IMR-90 (cell line): ENCODE measurements around the gene LDLRAD3. TPM values are rescaled to one million over a fixed set of nuclear protein-coding genes. Genes with fewer than 3 reads are reported as not detected.

Experiments used
- ATAC-seq: fragments of 200-7000 bp; cut with Tn5 transposase; 2 replicates; pipeline ENCODE4 v1.9.1; 2020; ENCODE audit warnings: low read depth, mild to moderate bottlenecking, moderate library complexity
- BruUV-seq: library from RNA; stranded (reverse); fragments of 400-500 nt; replicated peaks from 2 replicates; lab custom pipeline; 2021; lab: Mats Ljungman, UMichigan
- CTCF ChIA-PET: fragments of 300-600 bp; formaldehyde crosslinking; extraction: SDS; loops from one replicate; lab custom pipeline; 2021; ENCODE audit warnings: antibody characterized with exemption; lab: Yijun Ruan, JAX
- POLR2A ChIA-PET: fragments of 300-600 bp; sonication (Branson Sonifier 250); formaldehyde crosslinking; loops from one replicate; lab custom pipeline; 2022; ENCODE audit warnings: antibody characterized with exemption; ENCODE audit not compliant: unreplicated experiment; lab: Charles Lee
- DNase-seq: peaks from one replicate; pipeline ENCODE4 v3.0.0; 2013
- H2AFZ ChIP-seq: replicated peaks from 2 replicates; pipeline ENCODE3; 2013; ENCODE audit warnings: low read length, mild to moderate bottlenecking; ENCODE audit not compliant: poor library complexity
- H2AK5ac ChIP-seq: 2 replicates; pipeline ENCODE4 v1.6.1; 2013; ENCODE audit warnings: low read depth, low read length, inconsistent platforms
- H2AK9ac ChIP-seq: replicated peaks from 2 replicates; pipeline ENCODE3; 2013; ENCODE audit warnings: mild to moderate bottlenecking, low read depth, low read length, moderate library complexity; ENCODE audit not compliant: poor library complexity
- H2BK120ac ChIP-seq: 2 replicates; pipeline ENCODE4 v1.6.1; 2013; ENCODE audit warnings: low read depth, low read length, inconsistent platforms
- H2BK15ac ChIP-seq: 3 replicates; pipeline ENCODE4 v1.6.1; 2013; ENCODE audit warnings: low read depth, low read length, inconsistent platforms
- H2BK20ac ChIP-seq: 2 replicates; pipeline ENCODE4 v1.6.1; 2013; ENCODE audit warnings: low read depth, mild to moderate bottlenecking, inconsistent platforms, low read length, moderate library complexity
- H2BK5ac ChIP-seq: 2 replicates; pipeline ENCODE4 v1.6.1; 2013; ENCODE audit warnings: mild to moderate bottlenecking, low read depth, low read length, inconsistent platforms; ENCODE audit not compliant: poor library complexity, severe bottlenecking
- H3K14ac ChIP-seq: replicated peaks from 2 replicates; pipeline ENCODE4 v1.6.1; 2013; ENCODE audit warnings: low read depth, low read length, inconsistent platforms
- H3K18ac ChIP-seq: 2 replicates; pipeline ENCODE4 v1.6.1; 2013; ENCODE audit warnings: low read depth, low read length, control low read depth
- H3K23ac ChIP-seq: 2 replicates; pipeline ENCODE4 v1.6.1; 2013; ENCODE audit warnings: low read depth, low read length, inconsistent platforms
- H3K27ac ChIP-seq: 2 replicates; pipeline ENCODE4 v1.5.1; 2013; ENCODE audit warnings: mild to moderate bottlenecking, control low read depth, low read length; ENCODE audit not compliant: insufficient read depth
- H3K27me3 ChIP-seq: 2 replicates; pipeline ENCODE4 v1.6.1; 2013; ENCODE audit warnings: low read length; ENCODE audit not compliant: control insufficient read depth, insufficient read depth
- H3K36me3 ChIP-seq: 2 replicates; pipeline ENCODE4 v1.6.1; 2013; ENCODE audit warnings: low read length, mixed read lengths; ENCODE audit not compliant: control insufficient read depth, insufficient read depth
- H3K4ac ChIP-seq: 2 replicates; pipeline ENCODE4 v1.6.1; 2013; ENCODE audit warnings: low read depth, low read length, inconsistent platforms
- H3K4me1 ChIP-seq: 2 replicates; pipeline ENCODE4 v1.6.1; 2013; ENCODE audit warnings: low read length, mixed read lengths; ENCODE audit not compliant: control insufficient read depth, insufficient read depth
- H3K4me2 ChIP-seq: 2 replicates; pipeline ENCODE4 v1.6.1; 2013; ENCODE audit warnings: low read depth, mild to moderate bottlenecking, control low read depth, low read length, moderate library complexity
- H3K4me3 ChIP-seq: 2 replicates; pipeline ENCODE4 v1.5.1; 2013; ENCODE audit warnings: low read depth, mild to moderate bottlenecking, control low read depth, low read length, moderate library complexity; ENCODE audit not compliant: insufficient read depth
- H3K56ac ChIP-seq: 2 replicates; pipeline ENCODE4 v1.6.1; 2013; ENCODE audit warnings: low read length, inconsistent platforms; ENCODE audit not compliant: insufficient read depth; ENCODE audit errors: extremely low read depth
- H3K79me1 ChIP-seq, 2 experiments: 2 replicates each; pipeline ENCODE4 v1.6.1; 2013; ENCODE audit warnings: low read length in 2 of 2, inconsistent platforms in 1 of 2, low read depth in 1 of 2
- H3K9ac ChIP-seq: 2 replicates; pipeline ENCODE4 v1.6.1; 2013; ENCODE audit warnings: low read depth, low read length, control low read depth
- H3K9me1 ChIP-seq: 2 replicates; pipeline ENCODE4 v1.6.1; 2013; ENCODE audit warnings: low read length, inconsistent platforms; ENCODE audit not compliant: insufficient read depth
- H3K9me3 ChIP-seq: 2 replicates; pipeline ENCODE4 v1.6.1; 2013; ENCODE audit warnings: low read length; ENCODE audit not compliant: control insufficient read depth, insufficient read depth
- H4K20me1 ChIP-seq: 2 replicates; pipeline ENCODE4 v1.6.1; 2013; ENCODE audit warnings: low read length, inconsistent platforms; ENCODE audit not compliant: insufficient read depth
- H4K5ac ChIP-seq: 2 replicates; pipeline ENCODE4 v1.6.1; 2013; ENCODE audit warnings: mild to moderate bottlenecking, low read depth, low read length, control low read depth
- H4K8ac ChIP-seq, 2 experiments: 2 replicates each; pipeline ENCODE4 v1.6.1; 2013; ENCODE audit warnings: low read depth in 2 of 2, low read length in 2 of 2, control low read depth in 1 of 2, inconsistent platforms in 1 of 2
- H4K91ac ChIP-seq: 2 replicates; pipeline ENCODE4 v1.6.1; 2013; ENCODE audit warnings: low read depth, low read length, inconsistent platforms; ENCODE audit not compliant: insufficient read depth
- BHLHE40 ChIP-seq: fragments of 150-350 bp; IDR thresholded peaks from 2 replicates; pipeline ENCODE4 v1.6.1; 2016; ENCODE audit warnings: mild to moderate bottlenecking, low read depth, low read length
- CEBPB ChIP-seq: IDR thresholded peaks from 2 replicates; pipeline ENCODE4 v1.6.1; 2012; ENCODE audit warnings: low read depth, low read length, improper control_type of control experiment
- CHD1 ChIP-seq: IDR thresholded peaks from 2 replicates; pipeline ENCODE4 v1.6.1; 2012; ENCODE audit warnings: low read depth, low read length, improper control_type of control experiment
- FOS ChIP-seq: fragments of 150-350 bp; IDR thresholded peaks from 2 replicates; pipeline ENCODE4 v1.6.1; 2016; ENCODE audit warnings: low read depth, low read length
- MAFK ChIP-seq: IDR thresholded peaks from 2 replicates; pipeline ENCODE4 v1.6.1; 2012; ENCODE audit warnings: low read depth, low read length, improper control_type of control experiment
- MAZ ChIP-seq: IDR thresholded peaks from 2 replicates; pipeline ENCODE4 v1.6.1; 2012; ENCODE audit warnings: low read depth, mild to moderate bottlenecking, low read length, improper control_type of control experiment, moderate library complexity, borderline replicate concordance
- MXI1 ChIP-seq: IDR thresholded peaks from 2 replicates; pipeline ENCODE4 v1.6.1; 2012; ENCODE audit warnings: low read depth, mild to moderate bottlenecking, low read length, moderate library complexity, borderline replicate concordance
- NFE2L2 ChIP-seq: fragments of 150-350 bp; IDR thresholded peaks from 2 replicates; pipeline ENCODE4 v1.6.1; 2016; ENCODE audit warnings: low read depth, mild to moderate bottlenecking, low read length
- POLR2A ChIP-seq: IDR thresholded peaks from 2 replicates; pipeline ENCODE4 v1.6.1; 2012; ENCODE audit warnings: mild to moderate bottlenecking, low read depth, low read length
- RAD21 ChIP-seq: IDR thresholded peaks from 2 replicates; pipeline ENCODE4 v1.6.1; 2012; ENCODE audit warnings: low read length, improper control_type of control experiment
- RCOR1 ChIP-seq: IDR thresholded peaks from 2 replicates; pipeline ENCODE4 v1.6.1; 2012; ENCODE audit warnings: mild to moderate bottlenecking, low read length, improper control_type of control experiment; ENCODE audit not compliant: insufficient replicate concordance
- RFX5 ChIP-seq: IDR thresholded peaks from 2 replicates; pipeline ENCODE4 v1.8.0; 2012; ENCODE audit warnings: low read depth, mild to moderate bottlenecking, low read length, moderate library complexity
- SMC3 ChIP-seq: fragments of 150-350 bp; IDR thresholded peaks from 2 replicates; pipeline ENCODE4 v1.6.1; 2016; ENCODE audit warnings: low read depth, mild to moderate bottlenecking, antibody characterized with exemption, low read length, moderate library complexity
- WGBS, 2 experiments: methylation state at CpG; one replicate each; pipeline versions ENCODE4 v1.1.5 to v1.1.7; 2013; ENCODE audit warnings: missing lambda C conversion rate in 2 of 2; ENCODE audit not compliant: insufficient read length in 1 of 2; ENCODE audit errors: extremely low coverage in 2 of 2; 5-methylcytosine and 5-hydroxymethylcytosine counted together
- dilution Hi-C: fragments of 300-500 bp; cut with HindIII; formaldehyde crosslinking; loops from one replicate; pipeline ENCODE4 v1.14.3; 2018; ENCODE audit warnings: low sequenced_read_pairs; ENCODE audit not compliant: unreplicated experiment
- in situ Hi-C: fragments of 300-500 bp; cut with MboI; formaldehyde crosslinking; loops from 3 replicates; pipeline ENCODE4 v1.14.3; 2019; ENCODE audit warnings: low sequenced_read_pairs, inconsistent platforms, mixed read lengths
- intact Hi-C: fragments of 100-400 bp; cut with micrococcal nuclease; formaldehyde crosslinking; loops from 2 replicates; pipeline ENCODE4 v1.10.0; 2022
- polyA plus RNA-seq, 3 experiments: library from polyadenylated mRNA; depleted of rRNA; stranded (reverse); fragments of >200 nt; gene quantifications; 2 replicates each; pipeline ENCODE4 v1.2.3, GENCODE V29; 2012; ENCODE audit warnings: low replicate concordance in 1 of 3
- total RNA-seq: library from RNA; depleted of rRNA; stranded (reverse); fragments of >200 nt; gene quantifications from 2 replicates; pipeline ENCODE4 v1.2.3, GENCODE V29; 2012
- TF ChIP-seq, protein P1 (sequence below): fragments of 150-350 bp; IDR thresholded peaks from 2 replicates; pipeline ENCODE4 v1.6.1; 2017; ENCODE audit warnings: mild to moderate bottlenecking, antibody characterized with exemption, low read length, low read depth
- TF ChIP-seq, protein P2 (sequence below): conservative IDR thresholded peaks from 2 replicates; pipeline ENCODE4 v1.5.1; 2012; ENCODE audit warnings: mild to moderate bottlenecking, low read depth, low read length, improper control_type of control experiment
- TF ChIP-seq, protein P3 (sequence below): fragments of 150-350 bp; IDR thresholded peaks from 2 replicates; pipeline ENCODE4 v1.6.1; 2016; ENCODE audit warnings: low read depth, mild to moderate bottlenecking, low read length, moderate library complexity, borderline replicate concordance

LDLRAD3 gene
- total and polyA plus RNA-seq, 2 of the 4 experiments (the other 2 are of a cell fraction) = 2.7 to 6.4 TPM

DNA sequence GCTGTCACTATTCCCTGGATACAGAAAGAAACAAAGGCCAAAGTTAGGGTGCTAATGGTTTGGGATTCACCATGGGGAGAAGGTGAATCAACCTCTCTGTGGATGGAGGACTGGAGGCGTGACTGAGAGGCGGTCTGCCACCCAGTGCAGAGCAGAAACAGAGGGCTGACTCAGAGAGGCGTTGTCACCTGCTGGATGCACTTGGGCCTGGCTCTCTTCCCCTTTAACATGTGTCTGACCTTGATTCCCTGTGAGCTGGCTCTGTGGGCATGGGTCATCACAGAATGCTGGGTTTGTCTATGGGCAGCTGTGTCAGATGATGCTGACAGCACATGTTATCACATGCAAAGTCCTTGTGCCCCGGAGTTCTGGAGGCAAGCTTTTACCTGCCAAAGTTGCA is 75.9 kb downstream of the LDLRAD3 start:
- no peak for DNase-seq
- H2BK120ac ChIP-seq = no peak overlapping the region
- no peak overlapping the region for H3K9ac ChIP-seq
- no peak overlapping the region for H3K56ac ChIP-seq
- H2AK9ac ChIP-seq = peak overlapping the region; percentile 17
- no peak overlapping the region for H3K4me2 ChIP-seq
- H3K23ac ChIP-seq = no peak overlapping the region
- peaks cover 3% of the 10 kb centered on the region; the same call in 1 of the 2 replicates for H3K4me1 ChIP-seq
- no peaks in the 10 kb centered on the region for H4K20me1 ChIP-seq
- dilution Hi-C loops (no loop called here), intact Hi-C loops (no loop called here), in situ Hi-C loops (no loop called here)
- H2BK15ac ChIP-seq = no peak overlapping the region
- no peak for ATAC-seq
- no peak overlapping the region for H2BK20ac ChIP-seq
- H3K9me3 ChIP-seq = no peaks in the 10 kb centered on the region
- no peak overlapping the region for H4K5ac ChIP-seq
- no peak overlapping the region for H4K91ac ChIP-seq
- TF ChIP-seq POLR2A = no peak
- no peak for TF ChIP-seq RFX5
- TF ChIP-seq CHD1 = no peak
- TF ChIP-seq SMC3 = no peak
- TF ChIP-seq MAZ = no peak
- no peak for TF ChIP-seq RCOR1
- no peak for TF ChIP-seq FOS
- TF ChIP-seq MAFK = no peak
- no peak for TF ChIP-seq BHLHE40
- TF ChIP-seq CEBPB = no peak
- TF ChIP-seq, protein P1, sequence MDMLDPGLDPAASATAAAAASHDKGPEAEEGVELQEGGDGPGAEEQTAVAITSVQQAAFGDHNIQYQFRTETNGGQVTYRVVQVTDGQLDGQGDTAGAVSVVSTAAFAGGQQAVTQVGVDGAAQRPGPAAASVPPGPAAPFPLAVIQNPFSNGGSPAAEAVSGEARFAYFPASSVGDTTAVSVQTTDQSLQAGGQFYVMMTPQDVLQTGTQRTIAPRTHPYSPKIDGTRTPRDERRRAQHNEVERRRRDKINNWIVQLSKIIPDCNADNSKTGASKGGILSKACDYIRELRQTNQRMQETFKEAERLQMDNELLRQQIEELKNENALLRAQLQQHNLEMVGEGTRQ = no peak
- TF ChIP-seq NFE2L2 = no peak
- TF ChIP-seq MXI1 = no peak
- TF ChIP-seq, protein P2, sequence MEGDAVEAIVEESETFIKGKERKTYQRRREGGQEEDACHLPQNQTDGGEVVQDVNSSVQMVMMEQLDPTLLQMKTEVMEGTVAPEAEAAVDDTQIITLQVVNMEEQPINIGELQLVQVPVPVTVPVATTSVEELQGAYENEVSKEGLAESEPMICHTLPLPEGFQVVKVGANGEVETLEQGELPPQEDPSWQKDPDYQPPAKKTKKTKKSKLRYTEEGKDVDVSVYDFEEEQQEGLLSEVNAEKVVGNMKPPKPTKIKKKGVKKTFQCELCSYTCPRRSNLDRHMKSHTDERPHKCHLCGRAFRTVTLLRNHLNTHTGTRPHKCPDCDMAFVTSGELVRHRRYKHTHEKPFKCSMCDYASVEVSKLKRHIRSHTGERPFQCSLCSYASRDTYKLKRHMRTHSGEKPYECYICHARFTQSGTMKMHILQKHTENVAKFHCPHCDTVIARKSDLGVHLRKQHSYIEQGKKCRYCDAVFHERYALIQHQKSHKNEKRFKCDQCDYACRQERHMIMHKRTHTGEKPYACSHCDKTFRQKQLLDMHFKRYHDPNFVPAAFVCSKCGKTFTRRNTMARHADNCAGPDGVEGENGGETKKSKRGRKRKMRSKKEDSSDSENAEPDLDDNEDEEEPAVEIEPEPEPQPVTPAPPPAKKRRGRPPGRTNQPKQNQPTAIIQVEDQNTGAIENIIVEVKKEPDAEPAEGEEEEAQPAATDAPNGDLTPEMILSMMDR = no peak
- TF ChIP-seq, protein P3, sequence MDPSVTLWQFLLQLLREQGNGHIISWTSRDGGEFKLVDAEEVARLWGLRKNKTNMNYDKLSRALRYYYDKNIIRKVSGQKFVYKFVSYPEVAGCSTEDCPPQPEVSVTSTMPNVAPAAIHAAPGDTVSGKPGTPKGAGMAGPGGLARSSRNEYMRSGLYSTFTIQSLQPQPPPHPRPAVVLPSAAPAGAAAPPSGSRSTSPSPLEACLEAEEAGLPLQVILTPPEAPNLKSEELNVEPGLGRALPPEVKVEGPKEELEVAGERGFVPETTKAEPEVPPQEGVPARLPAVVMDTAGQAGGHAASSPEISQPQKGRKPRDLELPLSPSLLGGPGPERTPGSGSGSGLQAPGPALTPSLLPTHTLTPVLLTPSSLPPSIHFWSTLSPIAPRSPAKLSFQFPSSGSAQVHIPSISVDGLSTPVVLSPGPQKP = no peak
- no peak for TF ChIP-seq RAD21
- peaks cover 4 to 9% of the 10 kb centered on the region in 2 experiments; a peak in 2 of 4 replicates for H3K79me1 ChIP-seq
- POLR2A ChIA-PET = no interaction called here
- H3K27ac ChIP-seq = no peak overlapping the region
- no peak overlapping the region for H3K4ac ChIP-seq
- CTCF ChIA-PET = no interaction called here
- no peak overlapping the region for H2AFZ ChIP-seq
- H3K18ac ChIP-seq = no peak overlapping the region
- no peak overlapping the region for H4K8ac ChIP-seq
- no peaks in the 10 kb centered on the region for H3K36me3 ChIP-seq
- BruUV-seq = no TSS peak
- no peaks in the 10 kb centered on the region; the same call in 1 of the 2 replicates for H3K9me1 ChIP-seq
- no peaks in the 10 kb centered on the region for H3K27me3 ChIP-seq
- H2AK5ac ChIP-seq = no peak overlapping the region
- H2BK5ac ChIP-seq = no peak overlapping the region
- WGBS, 2 experiments = 90% methylated on average over 2 of the region's 4 CpGs; no CpG with 5 or more reads in 1 of the 2 experiments
- H3K4me3 ChIP-seq = no peak overlapping the region
- H3K14ac ChIP-seq = no peak overlapping the region
